ENCODE results near the gene TEX36.
"Not testable (repeated sequence)": the region's sequence is repeated elsewhere in the genome, so short reads cannot be mapped to it uniquely, and the experiment has no call there.

Gene TEX36, protein sequence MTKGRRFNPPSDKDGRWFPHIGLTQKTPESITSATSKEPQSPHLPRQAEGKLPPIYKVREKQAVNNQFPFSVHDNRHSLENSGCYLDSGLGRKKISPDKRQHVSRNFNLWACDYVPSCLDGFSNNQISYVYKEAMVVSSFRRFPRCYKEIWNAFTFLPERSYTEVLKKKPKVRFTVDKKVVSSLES

DNA sequence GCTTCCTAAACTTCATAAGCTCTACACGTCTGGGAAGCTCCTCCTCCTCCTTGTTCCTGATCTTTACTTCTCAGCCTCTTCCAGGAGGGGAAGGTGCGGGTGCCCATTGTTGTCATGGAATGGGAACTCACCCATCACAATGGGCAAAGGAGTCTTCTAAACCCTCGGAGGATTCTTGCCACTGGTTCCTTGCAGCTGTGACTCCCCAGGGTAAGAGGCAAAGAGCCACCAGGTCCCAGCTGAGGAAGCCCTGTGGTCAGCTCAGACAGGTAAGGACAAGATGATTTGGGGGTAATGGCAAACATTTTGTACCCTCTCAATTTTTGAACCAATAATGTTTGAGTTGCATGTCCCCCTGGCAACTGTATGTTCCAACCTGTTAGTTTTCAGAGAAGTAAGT, at the start of gene TEX36:
Gene TEX36, minus strand, starts transcription at position 101 of the 400 bp plus-strand sequence. CDS start 174 bp downstream, outside the sequence.
- DNase-seq = no peak

DNA sequence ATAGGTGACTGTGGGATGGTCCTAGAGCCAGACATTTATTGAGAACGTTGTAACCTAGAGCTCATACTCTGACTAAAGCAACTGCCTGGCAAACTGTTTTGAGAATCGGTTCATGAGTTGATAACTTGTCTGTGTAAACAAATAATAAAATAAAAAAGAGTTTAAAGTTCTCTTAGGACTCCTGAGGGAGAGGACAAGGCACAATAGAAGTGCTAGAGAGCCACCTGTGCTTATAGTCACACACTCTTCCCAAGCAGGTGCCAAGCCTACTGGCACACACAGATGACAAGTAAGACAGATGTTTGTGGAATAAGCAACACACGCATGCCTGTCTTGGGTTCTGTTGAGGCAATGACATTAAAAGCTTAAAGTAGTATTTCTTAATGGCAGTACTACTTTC, 44.5 kb upstream of the TEX36 start:
- no peak for DNase-seq

DNA sequence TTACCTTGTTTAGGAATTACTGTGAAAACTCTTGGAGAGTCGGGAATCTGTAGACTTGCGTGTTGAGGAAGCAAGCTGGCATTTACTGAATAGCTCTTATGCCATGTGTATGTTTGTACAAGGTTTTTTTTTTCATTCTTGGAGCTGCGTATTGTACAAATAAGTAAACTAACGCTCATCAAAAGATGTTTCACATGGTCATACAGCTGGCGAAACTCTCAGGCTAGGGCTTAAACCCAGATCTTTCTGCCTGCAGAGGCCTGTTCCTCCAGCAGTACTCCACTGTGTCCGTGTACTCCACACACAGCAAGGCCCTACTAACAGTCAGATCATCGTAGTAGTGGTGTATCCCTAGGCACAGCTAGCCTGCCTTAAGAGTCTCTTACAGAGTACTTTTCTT, 44.0 kb upstream of the TEX36 start:
- DNase-seq = no peak

DNA sequence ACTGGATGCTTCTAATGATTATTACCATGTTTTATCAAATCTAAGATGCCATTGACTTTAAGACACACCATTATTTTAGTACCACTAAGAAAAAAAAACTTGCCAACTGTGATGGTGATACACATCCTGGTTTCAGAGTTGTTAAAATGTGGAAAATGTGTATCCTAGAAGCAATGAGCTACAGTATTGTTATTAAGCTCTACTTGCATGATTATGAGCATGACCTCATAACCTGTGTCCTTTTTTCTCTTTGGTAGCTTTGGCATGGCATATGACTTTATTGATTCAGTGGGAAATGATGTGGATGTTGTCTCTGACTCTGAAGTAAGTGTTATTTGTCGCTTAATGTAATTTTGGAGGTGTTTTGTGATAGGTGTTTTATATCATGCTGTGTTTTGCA, 39.8 kb upstream of the TEX36 start:
- DNase-seq = no peak

DNA sequence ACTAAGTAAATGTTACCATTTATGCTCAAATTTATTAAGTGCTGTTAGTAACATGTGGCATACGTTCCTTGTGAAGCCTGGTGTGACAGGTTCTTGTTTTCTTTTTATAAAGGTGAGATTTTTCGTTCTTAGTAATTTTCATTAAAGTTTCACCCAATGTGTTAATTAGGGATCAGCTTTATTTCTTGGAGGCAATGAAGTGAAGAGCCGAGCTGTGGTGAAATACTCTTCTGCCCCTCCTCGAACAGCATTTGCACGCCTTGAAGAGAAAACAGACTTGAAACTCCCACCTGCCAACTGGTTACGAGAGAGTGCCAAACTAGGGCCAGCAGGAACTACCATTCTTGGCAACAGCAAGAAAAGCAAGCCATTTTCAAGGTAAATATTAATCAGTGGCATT, 38.1 kb upstream of the TEX36 start:
- DNase-seq = no peak

DNA sequence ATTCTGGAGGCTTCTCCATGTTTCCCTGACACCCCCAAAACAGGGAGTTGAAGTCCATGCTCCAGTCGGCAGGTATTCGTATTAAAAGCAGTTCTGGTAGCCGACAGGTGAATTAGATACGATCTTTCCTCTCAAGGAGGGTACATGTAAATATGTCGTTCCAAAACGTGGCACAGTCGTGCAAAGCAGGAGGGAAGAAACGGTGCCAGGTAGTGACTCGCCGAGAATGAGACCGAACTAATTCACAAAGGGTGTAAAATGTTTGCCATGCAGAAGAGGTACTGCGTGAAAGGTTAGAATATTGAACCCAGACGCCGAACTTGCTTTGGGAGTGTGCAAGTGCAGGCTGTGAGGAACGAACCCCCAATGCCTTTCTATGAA, 37.0 kb upstream of the TEX36 start:
- DNase-seq = no peak

DNA sequence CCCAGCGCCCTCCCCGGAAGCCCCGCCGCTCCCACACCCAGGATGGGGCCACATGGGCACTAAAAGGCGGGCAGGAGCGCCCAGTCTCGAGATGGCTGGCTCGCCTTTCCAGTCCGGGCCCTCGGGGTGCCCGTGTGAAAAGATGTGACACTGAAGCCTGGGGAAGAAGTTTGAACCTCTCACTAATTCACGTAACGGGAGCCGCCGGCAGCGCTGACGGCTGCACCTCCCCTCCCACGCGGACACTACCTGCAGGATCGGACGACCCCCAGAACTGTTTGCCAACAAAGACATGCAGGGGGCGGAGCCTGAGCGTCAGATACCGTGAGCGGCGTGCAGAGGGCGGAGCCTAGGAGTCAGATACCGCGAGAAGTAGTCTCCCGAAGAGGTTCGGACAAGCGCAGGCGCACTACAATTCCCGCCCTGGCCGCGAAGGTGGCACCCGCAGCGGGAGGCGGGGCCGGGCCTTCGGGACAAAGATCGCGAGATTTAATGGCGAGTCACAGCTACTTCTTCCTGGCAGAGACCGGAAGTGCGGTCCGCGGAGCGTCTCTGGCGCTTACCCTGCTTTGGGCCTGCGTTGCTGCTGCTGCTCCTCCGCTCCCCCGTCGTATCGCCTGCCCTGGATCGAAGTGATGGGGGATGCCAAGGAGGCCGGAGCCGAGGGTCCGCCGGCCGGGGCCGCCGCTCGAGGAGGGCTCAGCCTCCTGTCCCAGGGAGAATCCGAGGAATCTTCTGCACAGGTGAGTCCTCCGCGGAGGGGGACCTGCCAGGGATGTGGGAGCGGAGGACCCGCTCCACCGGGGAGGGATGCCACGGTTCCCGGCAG, 36.4 kb upstream of the TEX36 start, which contains the start of gene EDRF1:
Gene EDRF1, plus strand, starts transcription at position 537 of the 829 bp plus-strand sequence. Its CDS starts 99 bp downstream, at position 636.
- peak; percentile 92 for DNase-seq

DNA sequence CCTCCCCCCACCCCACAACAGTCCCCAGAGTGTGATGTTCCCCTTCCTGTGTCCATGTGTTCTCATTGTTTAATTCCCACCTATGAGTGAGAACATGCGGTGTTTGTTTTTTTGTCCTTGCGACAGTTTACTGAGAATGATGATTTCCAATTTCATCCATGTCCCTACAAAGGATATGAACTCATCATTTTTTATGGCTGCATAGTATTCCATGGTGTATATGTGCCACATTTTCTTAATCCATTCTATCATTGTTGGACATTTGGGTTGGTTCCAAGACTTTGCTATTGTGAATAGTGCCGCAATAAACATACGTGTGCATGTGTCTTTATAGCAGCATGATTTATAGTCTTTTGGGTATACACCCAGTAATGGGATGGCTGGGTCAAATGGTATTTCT, 31.8 kb upstream of the TEX36 start:
- not testable (repeated sequence) for DNase-seq

DNA sequence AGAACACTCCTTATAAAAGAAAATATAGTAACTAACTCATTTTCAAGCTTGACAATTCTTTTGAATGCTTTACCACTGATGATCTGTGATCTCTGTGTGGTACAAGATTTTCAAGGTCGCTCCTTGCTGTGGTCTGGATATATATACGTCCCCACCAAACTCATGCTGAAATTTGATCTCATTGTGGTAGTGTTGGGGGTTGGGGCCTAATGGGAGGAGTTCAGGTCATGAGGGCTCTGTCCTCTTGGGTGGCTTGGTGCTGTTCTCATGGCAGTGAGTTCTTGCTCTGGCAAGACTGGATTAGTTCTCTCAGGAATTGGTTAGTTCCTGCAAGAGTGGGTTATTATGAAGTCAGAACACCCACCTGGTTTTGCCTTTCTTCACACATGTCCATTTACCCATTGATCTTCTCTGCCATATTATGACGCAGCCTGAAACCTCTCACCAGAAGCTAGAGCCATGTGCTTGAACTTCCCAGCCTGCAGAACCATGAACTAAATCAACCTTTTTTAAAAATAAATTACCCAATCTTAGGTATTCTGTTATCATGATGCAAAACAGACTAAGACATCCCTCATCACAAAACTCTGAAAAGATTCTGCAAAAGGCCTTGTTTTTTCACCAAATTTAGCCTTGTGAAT, 28.3 kb upstream of the TEX36 start:
- DNase-seq = no peak

DNA sequence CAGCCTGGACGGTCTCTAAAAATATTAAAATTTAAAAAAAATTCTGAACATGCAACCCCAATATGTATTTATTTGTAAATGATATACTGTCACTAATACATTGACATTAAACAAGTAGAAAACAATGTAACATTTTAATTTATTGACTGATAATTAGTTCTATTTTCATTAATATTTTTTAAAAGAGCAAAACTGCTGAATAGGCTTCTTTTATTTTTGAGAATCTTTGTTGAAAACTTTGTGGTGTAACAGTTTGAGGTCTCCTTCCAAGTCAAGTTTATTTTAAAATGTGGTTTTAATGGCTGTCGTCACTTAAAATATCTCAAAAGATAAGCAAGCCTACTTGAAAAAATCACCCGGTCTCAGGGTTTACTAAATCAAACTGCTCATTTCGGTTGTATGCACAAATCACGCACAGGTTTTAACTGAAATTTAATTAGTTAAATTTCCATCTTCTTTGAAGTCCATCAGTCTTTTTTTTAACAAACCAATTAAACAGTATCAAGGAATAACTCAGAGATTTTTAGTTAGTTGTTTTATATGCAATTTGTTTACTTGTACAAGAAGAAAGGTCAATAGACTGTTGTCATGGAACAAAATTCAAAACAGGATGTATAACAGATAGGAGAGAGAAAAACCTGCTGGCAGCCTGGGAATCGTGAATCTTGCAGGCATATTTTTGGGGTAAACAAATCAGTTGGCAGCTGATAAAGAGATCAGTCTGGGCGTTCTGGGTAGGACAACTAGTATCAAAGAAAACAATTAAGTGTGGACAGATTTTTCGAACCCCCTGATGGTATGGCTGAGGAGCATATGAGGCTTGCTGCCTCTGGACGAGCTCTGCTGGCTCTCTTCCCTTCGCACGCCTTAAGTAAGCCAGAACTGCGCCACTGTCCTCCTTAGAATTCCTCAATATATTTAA, 26.9 kb upstream of the TEX36 start:
- DNase-seq = no peak

DNA sequence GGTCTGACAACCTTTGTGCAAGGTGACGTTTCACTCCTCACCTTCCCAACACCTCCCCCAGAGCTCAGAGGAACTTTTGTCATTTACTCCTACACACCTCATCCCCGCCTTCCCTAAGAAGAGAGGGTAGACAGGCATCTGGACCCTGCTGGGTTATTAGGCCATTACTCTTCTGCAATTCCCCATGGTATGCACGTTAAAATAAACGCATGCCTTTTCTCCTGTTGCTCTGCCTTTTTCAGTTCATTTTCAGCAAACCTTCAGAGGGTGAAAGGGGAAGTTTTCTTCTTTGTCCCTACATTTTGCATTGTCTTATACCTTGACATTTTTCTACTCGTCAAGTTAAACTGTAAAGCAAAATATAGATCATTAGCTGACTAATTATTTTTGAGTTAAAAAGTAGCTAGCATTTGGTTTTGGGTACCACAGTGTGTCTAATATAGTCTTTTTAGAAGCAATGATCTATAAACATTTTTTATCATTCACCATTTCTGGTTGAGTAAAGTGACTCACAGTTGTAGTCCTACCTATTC, 26.1 kb upstream of the TEX36 start:
- no peak for DNase-seq

DNA sequence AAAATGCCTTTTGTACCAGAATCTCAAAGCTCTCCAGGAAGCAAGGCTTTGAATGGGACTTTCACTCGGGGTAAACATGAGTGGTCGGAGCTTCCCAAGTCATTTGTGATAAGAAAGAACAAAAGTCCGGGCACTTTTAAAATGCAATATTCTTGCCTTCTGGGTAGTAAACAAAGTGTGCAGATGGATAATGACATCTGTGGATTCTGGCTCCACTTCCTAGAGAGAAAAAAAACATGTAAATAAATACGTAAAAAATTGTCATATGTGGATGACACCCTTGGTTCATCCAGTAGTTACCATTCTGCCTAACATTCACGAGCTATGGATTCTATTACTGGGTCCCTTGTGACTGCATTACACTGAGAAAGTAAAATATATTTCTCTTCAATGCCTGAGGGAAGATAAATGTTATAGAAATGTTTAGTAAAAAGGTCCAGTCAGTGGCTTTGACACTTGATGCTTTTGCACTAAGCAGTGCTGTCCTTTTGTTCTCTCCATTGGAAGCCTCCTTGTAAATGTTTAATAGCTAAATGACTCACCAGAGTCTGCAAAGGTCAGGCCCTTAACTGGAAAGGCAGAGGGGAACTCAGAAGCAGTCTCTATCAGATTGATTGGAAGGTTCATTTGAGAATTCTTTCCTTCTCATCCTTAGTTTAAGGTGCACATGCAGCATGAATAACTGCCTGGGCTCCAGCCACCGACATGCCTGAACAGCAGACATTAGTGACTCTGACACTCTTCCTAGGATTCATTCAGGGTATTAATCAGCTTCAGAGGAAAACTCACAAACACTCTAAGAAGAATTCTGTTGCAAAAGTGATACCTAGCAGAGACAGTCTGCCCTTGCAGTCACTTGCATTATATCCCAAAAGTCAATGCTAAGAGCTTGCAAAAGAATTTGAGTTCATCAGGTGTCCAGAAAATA, 24.8 kb upstream of the TEX36 start:
- no peak for DNase-seq

DNA sequence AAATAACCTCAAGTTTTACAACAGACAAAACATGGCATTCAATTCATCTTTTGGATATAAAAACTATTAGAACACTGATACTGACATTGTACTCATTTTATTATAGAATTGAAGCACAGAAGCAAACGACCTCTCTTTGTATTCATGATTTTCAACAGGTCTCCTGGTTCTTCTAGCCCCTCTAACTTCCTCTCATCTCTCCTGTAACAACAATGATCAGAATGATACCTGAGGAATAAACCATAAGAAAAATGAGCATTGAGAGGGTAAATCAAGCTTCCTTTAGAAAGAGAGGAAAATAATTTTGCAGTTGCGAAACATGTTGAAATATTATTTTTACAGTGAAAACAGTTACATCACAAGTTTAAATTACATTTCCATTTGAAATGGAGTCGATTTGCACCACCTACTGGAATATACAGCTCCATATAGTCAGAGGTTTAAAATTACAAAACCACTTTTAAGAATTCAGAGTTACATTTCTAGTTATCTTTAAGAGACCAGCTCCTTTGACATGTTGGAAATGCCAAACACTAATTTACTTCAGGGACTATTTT, 17.5 kb upstream of the TEX36 start:
- no peak for DNase-seq

DNA sequence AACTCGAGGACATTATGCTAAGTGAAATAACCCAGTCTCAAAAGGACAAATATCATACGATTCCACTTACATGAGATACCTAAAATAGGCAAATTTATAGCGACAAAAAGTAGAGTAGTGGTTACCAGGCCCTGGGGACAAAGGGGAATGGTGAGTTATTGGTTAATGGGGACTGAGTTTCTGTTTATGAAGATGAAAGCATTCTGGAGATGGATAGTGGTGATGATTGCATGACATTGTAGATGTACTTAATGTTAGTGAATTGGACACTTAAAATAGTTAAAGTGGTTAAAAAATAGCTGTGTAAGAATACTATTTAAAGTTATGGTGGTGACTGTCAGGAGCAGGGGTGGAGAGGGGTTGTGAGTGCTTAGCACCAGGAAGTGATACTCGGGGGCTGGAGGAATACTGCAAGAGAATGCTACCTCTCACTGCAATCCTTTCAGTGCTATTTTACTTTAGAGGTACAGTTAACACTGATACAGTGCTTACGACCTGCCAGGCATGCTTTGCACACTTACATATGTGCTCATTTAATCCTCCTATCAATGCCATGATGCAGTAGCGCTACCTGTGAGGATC, 16.7 kb upstream of the TEX36 start:
- DNase-seq = no peak

DNA sequence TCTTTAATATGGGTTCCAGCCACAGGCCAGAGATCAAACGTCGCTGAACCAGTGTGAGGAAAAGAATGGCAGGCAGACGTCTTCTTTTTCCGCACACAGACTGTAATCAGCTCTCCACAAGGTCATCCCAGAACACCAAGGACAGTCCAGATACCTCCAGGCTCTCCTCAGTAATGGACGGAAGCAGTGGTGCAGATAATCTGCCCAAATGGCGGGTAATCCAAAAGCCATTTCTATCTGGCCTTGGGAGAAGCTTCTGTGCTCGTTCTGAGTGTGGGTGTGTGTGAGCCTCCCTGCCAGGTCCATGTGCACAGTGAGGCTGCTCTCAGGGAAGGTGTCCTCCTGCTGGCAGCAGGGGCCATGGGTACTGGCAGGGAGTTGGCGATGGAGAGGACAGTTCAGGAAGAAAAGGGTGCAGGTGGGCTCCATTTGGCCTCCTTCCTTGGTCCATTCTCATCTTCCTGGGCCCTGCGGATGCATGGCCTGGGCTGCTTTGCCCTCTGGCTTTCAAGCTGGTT, 15.6 kb upstream of the TEX36 start:
- DNase-seq = no peak

DNA sequence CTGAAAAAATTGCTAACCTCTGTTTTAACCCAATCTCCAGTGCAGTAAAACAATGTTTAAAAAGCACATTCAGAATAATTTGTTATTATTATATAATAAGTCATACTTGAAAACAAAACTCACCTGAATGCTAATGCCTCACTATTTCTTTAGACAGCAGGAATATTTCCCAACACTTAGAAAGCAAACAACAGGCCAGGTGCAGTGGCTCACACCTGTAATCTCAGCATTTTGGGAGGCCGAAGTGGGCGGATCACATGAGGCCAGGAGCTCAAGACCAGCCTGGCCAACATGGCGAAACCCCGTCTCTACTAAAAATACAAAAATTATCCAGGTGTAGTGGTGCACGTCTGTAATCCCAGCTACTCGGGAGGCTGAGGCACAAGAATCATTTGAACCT, 13.9 kb upstream of the TEX36 start:
- not testable (repeated sequence) for DNase-seq

DNA sequence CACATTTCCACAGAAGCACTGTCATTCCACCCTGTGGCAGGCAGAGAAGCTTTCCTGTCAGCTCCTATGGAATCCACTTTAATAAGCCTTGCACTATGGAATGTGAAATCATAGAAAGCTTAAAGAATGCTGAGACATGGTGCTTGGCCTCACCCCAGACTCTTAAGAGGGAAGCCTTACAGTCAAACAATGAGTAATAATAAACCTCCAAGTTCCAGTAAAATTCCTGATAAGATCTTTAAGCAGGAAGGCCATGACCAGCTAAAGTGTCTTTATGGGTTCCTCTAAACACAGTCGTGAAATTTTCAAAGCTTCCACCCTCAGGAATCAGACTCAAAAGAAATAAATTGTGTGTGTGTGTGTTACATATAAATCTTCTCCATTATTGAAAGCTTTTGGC, 11.9 kb upstream of the TEX36 start:
- no peak for DNase-seq

DNA sequence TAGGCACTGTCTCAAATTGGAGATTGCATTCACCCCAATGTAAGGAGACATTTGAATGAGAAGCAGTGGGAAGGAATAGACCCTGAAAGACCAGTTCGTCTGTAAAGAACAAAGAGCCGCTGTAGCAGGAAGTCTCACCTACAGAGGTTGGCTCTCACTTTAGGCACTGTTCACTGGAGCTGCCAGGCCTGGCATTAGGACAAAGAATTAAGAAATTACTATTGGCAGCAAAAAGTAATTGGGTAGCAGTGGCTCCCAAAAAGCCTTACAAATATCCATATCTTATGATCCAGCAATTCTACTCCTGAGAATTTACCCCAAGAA, 10.5 kb upstream of the TEX36 start:
- no peak for DNase-seq

DNA sequence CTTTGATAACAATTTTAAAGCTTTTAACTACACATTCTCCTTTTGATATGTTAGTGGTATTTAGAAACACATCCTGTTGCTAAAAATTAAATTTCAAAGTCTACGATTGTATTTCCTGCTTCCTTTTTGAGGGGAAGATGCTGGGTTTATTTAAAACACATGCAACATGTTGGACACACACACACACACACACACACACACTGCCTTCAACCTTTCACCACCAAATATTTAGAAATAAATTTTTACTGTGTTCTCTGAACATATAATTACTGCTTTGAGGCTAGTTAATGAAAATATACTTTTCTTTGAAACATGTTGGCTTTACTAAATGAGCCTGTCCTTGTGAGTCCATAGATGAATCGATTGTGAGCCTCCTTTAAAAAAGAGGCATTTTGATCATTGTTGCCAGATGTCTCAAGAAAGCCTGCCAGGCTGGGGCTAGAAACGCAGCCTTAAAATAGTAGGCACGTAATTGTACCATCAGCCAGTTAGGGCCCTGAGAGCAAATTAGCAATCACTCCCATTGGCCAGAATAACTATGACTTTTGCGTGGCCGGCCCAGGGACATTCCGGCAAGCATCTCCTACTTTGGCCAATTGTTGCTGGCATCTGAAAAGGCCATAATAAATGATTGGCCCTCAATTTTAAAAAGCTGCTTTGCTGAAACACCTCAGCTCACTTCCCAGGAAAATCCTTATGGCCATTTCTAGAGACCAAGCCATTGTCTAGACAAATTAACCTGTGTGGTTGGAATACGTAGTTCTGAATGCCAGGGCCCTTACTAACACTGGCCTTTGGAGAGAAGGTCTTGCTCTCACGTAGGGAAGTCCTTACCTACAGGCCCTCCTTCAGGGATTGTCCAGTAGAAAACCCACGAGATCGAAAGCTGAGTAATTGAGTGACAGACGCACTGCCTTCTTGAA, 9.9 kb upstream of the TEX36 start:
- no peak for DNase-seq

DNA sequence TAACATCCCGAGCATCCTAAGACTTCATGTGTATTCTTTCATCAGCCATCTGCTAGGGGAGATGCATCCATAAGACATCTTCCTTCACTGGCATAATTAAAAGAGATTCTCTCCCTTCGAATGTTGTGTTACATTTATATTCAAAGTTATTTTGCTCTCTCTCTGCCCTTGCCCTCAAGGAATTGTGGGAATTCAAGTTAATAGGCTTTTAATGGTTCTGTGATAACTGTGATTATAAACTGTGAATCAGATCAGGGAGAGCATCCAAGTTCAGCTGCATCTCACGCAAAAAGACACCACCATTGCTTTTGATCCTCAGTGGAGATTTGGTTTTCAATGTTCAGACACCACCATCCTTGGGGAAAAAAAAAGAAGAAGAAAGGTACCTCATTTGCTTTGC, 9.2 kb upstream of the TEX36 start:
- DNase-seq = no peak
